ENCODE data around the gene KLK2.

KLK2 gene

GRCh38 chr19:50851620-50852019 lies 21.6 kb upstream of the KLK2 start:
- DNase-seq = no peak

- DNase-seq = no peak
Measured at GRCh38 chr19:50854636-50855410, 18.4 kb upstream of the KLK2 start, which contains the start of gene KLK3. KLK3 (plus strand) TSS chr19:50854915; CDS start chr19:50854956, 41 bp downstream.

- no peak for DNase-seq
Measured at GRCh38 chr19:50857366-50857765, 15.9 kb upstream of the KLK2 start.

GRCh38 chr19:50858886-50859285 lies 14.4 kb upstream of the KLK2 start:
- DNase-seq = no peak

- no peak for DNase-seq
Measured at GRCh38 chr19:50859849-50860248, 13.4 kb upstream of the KLK2 start.

- no peak for DNase-seq
Measured at GRCh38 chr19:50861010-50861409, 12.2 kb upstream of the KLK2 start.

- no peak for DNase-seq
Measured at GRCh38 chr19:50861496-50862286, 11.5 kb upstream of the KLK2 start.

GRCh38 chr19:50869479-50869878 lies 3.8 kb upstream of the KLK2 start:
- DNase-seq = no peak

GRCh38 chr19:50870417-50871089 lies 2.7 kb upstream of the KLK2 start:
- DNase-seq = peak; percentile 5

GRCh38 chr19:50874211-50874610 lies 972 bp downstream of the KLK2 start:
- no peak for DNase-seq

- no peak for DNase-seq
Measured at GRCh38 chr19:50875795-50876422, 2.7 kb downstream of the KLK2 start.

GRCh38 chr19:50876456-50876855 lies 3.2 kb downstream of the KLK2 start:
- no peak for DNase-seq

GRCh38 chr19:50877338-50877737 lies 4.1 kb downstream of the KLK2 start:
- DNase-seq = no peak

GRCh38 chr19:50878851-50879250 lies 5.6 kb downstream of the KLK2 start:
- no peak for DNase-seq

GRCh38 chr19:50880241-50880640 lies 7.0 kb downstream of the KLK2 start:
- no peak for DNase-seq

- no peak for DNase-seq
Measured at GRCh38 chr19:50882188-50882587, 8.9 kb downstream of the KLK2 start.

GRCh38 chr19:50889638-50890037 lies 16.4 kb downstream of the KLK2 start:
- no peak for DNase-seq

- DNase-seq = no peak
Measured at GRCh38 chr19:50890422-50891252, 17.4 kb downstream of the KLK2 start.

- DNase-seq = no peak
Measured at GRCh38 chr19:50891253-50891625, 18.0 kb downstream of the KLK2 start.

GRCh38 chr19:50893047-50893736 lies 20.0 kb downstream of the KLK2 start:
- no peak for DNase-seq
